Measurements from ENCODE around the gene NR6A1.

GRCh38 chr9:124718928-124719327 is 52.2 kb downstream of the NR6A1 start:
- no peak for TF ChIP-seq CTCF (IDR thresholded peaks at IDR 0.05; ENCODE audit: low read depth, low read length, poor library complexity, severe bottlenecking)
- no peak for TF ChIP-seq EZH2phosphoT487 (IDR thresholded peaks at IDR 0.05; ENCODE audit: borderline replicate concordance, low read length)
